Nephron (organoid): ENCODE results near the gene KRT10.

Source experiments
- H3K27ac Mint-ChIP-seq, 3 experiments: 2 replicates each; pipeline ENCODE4 v1.8.0; 2020; ENCODE audit warnings: mixed read lengths in 3 of 3, mild to moderate bottlenecking in 2 of 3, moderate library complexity in 1 of 3
- H3K27me3 Mint-ChIP-seq: 2 replicates; pipeline ENCODE4 v1.8.0; 2021; ENCODE audit warnings: low read depth, mild to moderate bottlenecking, moderate library complexity, mixed read lengths
- H3K36me3 Mint-ChIP-seq: 2 replicates; pipeline ENCODE4 v1.8.0; 2020; ENCODE audit warnings: low read depth, mixed read lengths
- H3K4me1 Mint-ChIP-seq: 2 replicates; pipeline ENCODE4 v1.8.0; 2020; ENCODE audit warnings: mixed read lengths
- H3K4me3 Mint-ChIP-seq, 3 experiments: 2 replicates each; pipeline ENCODE4 v1.8.0; 2020; ENCODE audit warnings: mild to moderate bottlenecking in 3 of 3, mixed read lengths in 3 of 3, moderate library complexity in 2 of 3
- H3K9me3 Mint-ChIP-seq: 2 replicates; pipeline ENCODE4 v1.8.0; 2020; ENCODE audit warnings: mixed read lengths
- TF ChIP-seq, protein P1 (sequence below), 3 experiments: fragments of 200-600 bp; sonication (generic); IDR thresholded peaks; one replicate each; pipeline ENCODE4 v1.5.0; 2021; ENCODE audit warnings: antibody characterized with exemption in 3 of 3; ENCODE audit not compliant: unreplicated experiment in 3 of 3

The KRT10 gene

DNA sequence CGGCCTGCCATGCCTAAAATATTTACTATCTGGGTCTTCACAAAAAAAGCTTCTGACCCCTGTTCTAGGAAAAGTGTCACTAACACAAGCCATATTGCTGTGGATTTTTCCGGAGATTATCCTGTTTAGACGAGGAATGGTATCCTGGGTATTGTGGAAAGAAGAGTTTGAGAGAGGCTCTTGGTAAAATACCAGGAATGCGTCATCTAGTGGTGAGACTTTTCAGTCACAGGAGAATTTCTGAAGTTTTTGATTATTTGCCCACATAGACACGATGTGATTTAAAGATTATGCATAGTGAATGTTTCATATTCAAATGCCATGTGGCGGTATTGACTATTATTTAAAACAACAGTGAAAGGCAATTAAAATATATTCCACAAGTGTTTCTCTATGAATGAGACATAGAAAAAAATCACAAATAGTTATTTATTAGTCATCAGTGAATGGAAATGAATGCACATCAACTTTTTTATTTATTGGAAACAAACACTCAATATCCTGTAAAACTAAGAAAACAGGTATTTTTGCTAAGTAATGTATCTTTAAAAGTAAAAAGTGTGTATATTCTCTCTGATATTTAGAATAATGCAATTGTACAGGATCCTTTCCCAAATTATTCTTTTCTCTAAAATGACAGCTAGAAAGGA lies 30.5 kb downstream of the KRT10 start:
- Mint-ChIP-seq H3K4me1 (peaks cover 10% of the 10 kb centered on the region), H3K27me3 (peaks cover 22% of the 10 kb centered on the region), H3K27ac (no peak overlapping the region), H3K9me3 (no peaks in the 10 kb centered on the region), H3K4me3 (no peak overlapping the region), H3K36me3 (no peaks in the 10 kb centered on the region)
- TF ChIP-seq, protein P1, sequence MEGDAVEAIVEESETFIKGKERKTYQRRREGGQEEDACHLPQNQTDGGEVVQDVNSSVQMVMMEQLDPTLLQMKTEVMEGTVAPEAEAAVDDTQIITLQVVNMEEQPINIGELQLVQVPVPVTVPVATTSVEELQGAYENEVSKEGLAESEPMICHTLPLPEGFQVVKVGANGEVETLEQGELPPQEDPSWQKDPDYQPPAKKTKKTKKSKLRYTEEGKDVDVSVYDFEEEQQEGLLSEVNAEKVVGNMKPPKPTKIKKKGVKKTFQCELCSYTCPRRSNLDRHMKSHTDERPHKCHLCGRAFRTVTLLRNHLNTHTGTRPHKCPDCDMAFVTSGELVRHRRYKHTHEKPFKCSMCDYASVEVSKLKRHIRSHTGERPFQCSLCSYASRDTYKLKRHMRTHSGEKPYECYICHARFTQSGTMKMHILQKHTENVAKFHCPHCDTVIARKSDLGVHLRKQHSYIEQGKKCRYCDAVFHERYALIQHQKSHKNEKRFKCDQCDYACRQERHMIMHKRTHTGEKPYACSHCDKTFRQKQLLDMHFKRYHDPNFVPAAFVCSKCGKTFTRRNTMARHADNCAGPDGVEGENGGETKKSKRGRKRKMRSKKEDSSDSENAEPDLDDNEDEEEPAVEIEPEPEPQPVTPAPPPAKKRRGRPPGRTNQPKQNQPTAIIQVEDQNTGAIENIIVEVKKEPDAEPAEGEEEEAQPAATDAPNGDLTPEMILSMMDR (IDR thresholded peaks at IDR 0.05; ENCODE audit: unreplicated experiment in 3 of 3): peak; percentile 61 to 72 (median 62)

GRCh38 chr17:40791111-40791510 lies 31.3 kb downstream of the KRT10 start:
- no peak overlapping the region for H3K27ac Mint-ChIP-seq
- no peaks in the 10 kb centered on the region for H3K36me3 Mint-ChIP-seq
- no peak overlapping the region for H3K4me3 Mint-ChIP-seq
- TF ChIP-seq, protein P1 (IDR thresholded peaks at IDR 0.05; ENCODE audit: unreplicated experiment in 3 of 3): no peak
- H3K4me1 Mint-ChIP-seq: peaks cover 10% of the 10 kb centered on the region
- no peaks in the 10 kb centered on the region for H3K9me3 Mint-ChIP-seq
- peaks cover 18% of the 10 kb centered on the region for H3K27me3 Mint-ChIP-seq

- H3K4me3 Mint-ChIP-seq: no peak within 1 kb of the TSS
- H3K4me1 Mint-ChIP-seq: no peaks in the 10 kb centered on the region
- H3K27ac Mint-ChIP-seq: no peak within 1 kb of the TSS
- TF ChIP-seq, protein P1 (IDR thresholded peaks at IDR 0.05; ENCODE audit: unreplicated experiment in 3 of 3): no peak
- no peaks in the 10 kb centered on the region for H3K36me3 Mint-ChIP-seq
- no peaks in the 10 kb centered on the region for H3K9me3 Mint-ChIP-seq
- H3K27me3 Mint-ChIP-seq: peaks cover 9% of the 10 kb centered on the region
Measured at GRCh38 chr17:40782450-40782849, 40.0 kb downstream of the KRT10 start, which contains the start of gene KRT27. Gene KRT27, minus strand, starts transcription at chr17:40782550. Its CDS starts 57 bp downstream, at chr17:40782493.

DNA sequence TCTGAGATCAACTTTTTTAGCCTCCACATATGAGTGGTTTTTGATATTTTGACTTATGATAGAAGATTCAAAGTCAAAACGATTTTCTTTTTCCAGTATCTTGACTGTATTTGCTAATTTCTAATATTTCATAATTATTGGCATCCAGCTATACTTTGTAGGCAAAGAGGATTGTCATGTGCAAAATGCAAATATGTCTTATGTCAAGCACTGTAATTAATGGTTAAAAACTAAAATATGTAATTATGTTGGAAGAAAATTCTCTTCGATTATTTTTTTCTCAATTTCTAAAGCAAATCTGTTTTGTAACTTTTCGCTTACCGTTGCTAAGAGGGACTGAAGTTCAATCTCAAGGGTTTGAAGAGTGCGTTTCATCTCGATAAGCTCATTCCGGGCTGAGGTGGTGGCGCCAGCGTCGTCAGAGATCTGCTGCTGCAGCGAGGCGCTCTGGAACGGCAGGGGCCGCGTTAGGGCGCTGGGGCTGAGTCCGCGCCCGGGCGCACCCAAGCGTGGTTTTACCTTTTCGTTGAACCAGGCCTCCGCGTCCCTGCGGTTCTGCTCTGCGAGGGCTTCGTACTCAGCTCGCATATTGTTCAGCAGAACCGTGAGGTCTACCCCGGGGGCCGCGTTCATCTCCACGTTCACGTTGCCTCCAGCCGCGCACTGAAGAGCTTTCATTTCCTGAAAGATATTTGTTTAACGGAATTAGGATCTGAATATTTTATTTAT lies 43.1 kb downstream of the KRT10 start:
- Mint-ChIP-seq H3K36me3 (no peaks in the 10 kb centered on the region), H3K4me3 (no peak overlapping the region), H3K27me3 (peaks cover 9% of the 10 kb centered on the region), H3K9me3 (no peaks in the 10 kb centered on the region), H3K4me1 (peaks cover 8% of the 10 kb centered on the region), H3K27ac (no peak overlapping the region)
- TF ChIP-seq, protein P1 (IDR thresholded peaks at IDR 0.05; ENCODE audit: unreplicated experiment in 3 of 3): no peak

DNA sequence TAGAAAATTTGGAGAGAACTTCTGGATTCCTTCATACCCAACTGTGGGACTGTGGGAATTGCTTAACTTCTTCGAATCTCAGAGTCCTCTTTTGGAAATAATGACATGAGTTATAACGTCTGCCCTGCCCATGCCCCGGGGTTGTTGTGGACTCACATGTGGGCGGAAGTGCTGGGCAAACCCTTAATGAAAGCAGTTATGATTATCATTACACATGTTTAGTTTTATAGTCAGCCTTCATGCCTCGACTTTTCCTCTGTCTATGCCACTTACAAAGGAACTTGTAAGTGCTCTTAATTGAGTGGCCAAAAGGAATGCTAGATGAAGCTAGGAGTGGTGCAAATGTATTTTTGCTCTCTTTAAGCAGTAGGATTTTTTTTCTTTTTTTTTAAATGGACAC lies 44.0 kb downstream of the KRT10 start:
- Mint-ChIP-seq H3K36me3 (no peaks in the 10 kb centered on the region), H3K4me3 (no peak overlapping the region), H3K27me3 (peaks cover 9% of the 10 kb centered on the region), H3K9me3 (no peaks in the 10 kb centered on the region), H3K4me1 (peaks cover 8% of the 10 kb centered on the region), H3K27ac (no peak overlapping the region)
- TF ChIP-seq, protein P1 (IDR thresholded peaks at IDR 0.05; ENCODE audit: unreplicated experiment in 3 of 3): no peak
